ENCODE measurements around the gene SKOR2.

GRCh38 chr18:47244086-47244485 is 7.4 kb downstream of the SKOR2 start:
- no peak for TF ChIP-seq CTCF (IDR thresholded peaks at IDR 0.05 in 8 of 11, conservative IDR thresholded peaks at IDR 0.05 in 3 of 11)
- no peak for TF ChIP-seq POLR2A (IDR thresholded peaks at IDR 0.05)
- TF ChIP-seq POLR2AphosphoS5 (IDR thresholded peaks at IDR 0.05), result no peak

All from spleen (tissue), 7 donors.